ENCODE data around the gene UQCRQ.
A peak's percentile ranks its signal among the peaks of the same experiment; 100 is the strongest.

The UQCRQ gene

DNA sequence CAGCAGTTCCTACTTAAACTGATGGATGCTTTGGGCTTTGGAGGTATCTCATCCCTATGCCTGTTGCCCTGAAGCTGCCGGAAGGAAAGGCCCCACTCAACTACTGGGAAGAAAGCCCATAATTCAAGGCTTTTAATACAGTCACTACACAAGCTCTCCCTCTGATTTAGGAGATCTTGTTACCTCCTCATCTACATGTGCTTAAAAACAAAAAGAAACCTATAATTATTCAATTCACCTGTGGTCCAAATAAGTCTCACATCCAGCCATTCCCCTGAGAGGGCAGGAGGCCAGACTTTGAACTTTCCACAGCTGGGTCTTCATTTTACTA is 6.3 kb downstream of the UQCRQ start:
- no peak for DNase-seq

- DNase-seq, result peak; percentile 4
These were observed 6.9 kb downstream of the UQCRQ start, which contains the start of gene LEAP2 for GRCh38 chr5:132873119-132873929. Gene LEAP2, plus strand, starts transcription at chr5:132873668. Its CDS starts 27 bp downstream, at chr5:132873695.

DNA sequence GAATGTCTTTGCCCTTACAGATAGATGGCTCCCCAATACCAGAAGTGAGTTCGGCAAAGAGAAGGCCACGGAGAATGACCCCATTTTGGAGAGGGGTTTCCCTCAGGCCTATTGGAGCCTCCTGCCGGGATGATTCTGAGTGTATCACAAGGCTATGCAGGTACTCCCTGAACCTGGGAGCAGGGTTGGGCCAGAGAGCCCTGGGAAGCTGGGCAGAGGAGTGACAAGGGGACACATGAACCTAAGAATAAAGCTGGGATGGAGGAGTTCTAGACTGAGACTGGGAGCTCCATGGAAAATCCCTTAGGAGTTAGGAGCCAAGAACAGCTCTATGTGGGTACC is 7.5 kb downstream of the UQCRQ start:
- no peak for DNase-seq

DNA sequence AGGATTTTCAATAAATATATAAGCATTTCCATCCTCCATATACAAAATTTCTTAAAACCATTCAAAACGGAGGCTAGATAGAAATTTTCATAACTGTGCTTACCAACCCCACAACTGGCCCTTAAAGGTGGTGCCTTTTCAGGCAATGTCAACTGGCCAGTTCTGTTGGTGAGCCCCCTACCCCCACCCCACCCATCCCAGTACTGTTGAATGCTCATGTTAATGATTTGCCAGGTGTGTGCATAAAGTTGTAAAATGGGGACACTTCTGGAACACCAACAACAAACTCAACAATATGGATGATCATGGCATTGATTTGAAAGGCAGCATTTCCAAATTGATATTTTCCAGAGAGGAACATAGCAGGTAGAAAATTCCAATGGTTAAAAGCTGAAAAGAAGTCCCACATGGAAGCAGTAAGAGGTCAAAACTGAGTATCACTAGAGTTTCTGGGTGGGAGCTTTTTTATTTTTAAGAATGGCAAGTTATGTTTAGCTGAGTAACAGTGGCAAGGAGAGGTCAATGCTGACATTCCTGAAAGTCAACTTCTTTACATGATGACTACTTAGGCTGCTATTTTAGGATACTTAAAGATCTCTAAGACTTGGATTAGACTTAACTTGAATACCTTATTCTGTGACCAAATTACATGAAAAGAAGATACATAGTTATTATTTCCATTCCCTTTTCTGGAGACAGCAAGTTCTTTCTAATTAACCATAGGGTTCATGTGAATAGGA is 9.7 kb downstream of the UQCRQ start:
- DNase-seq, result no peak

- no peak for DNase-seq
These were observed 11.0 kb downstream of the UQCRQ start for GRCh38 chr5:132877466-132877865.

DNA sequence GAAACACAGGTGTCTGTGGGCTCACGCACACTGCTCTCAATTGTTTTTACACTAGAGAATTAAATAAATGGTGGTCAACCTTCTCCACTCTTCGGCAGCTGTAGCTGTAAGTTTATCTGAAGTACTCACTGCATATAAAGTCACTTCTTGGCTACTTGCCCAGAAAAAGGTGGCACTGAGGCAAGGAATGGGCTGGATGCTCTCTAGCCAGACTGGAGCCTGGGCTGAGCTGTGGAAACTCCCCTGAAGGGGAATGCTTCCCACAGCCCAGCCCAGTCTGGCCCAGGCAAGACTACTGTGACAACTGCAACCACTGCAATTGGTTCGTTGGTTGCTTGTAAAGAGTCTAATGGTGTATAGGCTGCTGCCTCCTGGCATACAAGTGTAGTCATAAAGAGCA is 11.5 kb downstream of the UQCRQ start:
- peak; percentile 14 for DNase-seq

GRCh38 chr5:132883261-132883834 is 16.9 kb downstream of the UQCRQ start:
- peak; percentile 74 for DNase-seq

- DNase-seq, result no peak
These were observed 18.1 kb downstream of the UQCRQ start for GRCh38 chr5:132884548-132884947.

DNA sequence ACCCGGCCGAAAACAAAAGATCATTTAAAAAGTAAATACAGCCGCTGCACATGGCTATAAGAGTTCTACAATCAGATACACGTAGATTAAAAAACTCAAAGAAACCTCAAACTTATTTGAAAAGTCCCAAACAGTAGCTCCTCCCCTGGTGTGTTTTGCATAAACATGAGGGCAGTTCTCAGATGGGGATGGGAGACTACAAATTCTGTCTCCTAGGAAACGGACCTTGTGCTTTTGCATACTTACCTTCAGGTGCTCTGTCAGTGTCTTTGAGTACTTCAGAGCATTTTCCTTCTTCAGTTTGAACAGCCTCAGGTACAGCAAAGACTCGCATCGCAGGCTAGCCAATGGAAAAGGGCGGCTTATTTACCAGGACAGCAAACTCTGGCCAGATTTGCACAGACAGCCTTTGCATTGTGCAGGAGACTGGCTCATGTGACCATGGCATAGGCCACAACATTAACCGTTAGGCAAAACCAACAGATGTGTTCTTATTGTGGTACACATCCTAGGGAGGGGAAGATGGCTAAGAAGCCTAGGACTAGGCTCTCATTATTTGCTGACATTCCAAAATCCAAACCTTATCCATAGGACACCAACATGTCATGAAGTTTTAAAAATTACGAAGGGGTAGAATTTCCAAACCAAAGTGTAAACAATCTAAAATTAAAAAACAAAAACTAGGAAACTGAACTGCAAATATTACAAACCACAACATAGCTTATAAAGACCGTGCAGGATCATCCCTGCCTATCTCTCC is 19.8 kb downstream of the UQCRQ start:
- DNase-seq, result no peak

- DNase-seq, result no peak
These were observed 20.8 kb downstream of the UQCRQ start for GRCh38 chr5:132887283-132887682.

GRCh38 chr5:132889501-132889900 is 23.1 kb downstream of the UQCRQ start:
- DNase-seq, result no peak

GRCh38 chr5:132890817-132891216 is 24.4 kb downstream of the UQCRQ start:
- DNase-seq, result no peak

DNA sequence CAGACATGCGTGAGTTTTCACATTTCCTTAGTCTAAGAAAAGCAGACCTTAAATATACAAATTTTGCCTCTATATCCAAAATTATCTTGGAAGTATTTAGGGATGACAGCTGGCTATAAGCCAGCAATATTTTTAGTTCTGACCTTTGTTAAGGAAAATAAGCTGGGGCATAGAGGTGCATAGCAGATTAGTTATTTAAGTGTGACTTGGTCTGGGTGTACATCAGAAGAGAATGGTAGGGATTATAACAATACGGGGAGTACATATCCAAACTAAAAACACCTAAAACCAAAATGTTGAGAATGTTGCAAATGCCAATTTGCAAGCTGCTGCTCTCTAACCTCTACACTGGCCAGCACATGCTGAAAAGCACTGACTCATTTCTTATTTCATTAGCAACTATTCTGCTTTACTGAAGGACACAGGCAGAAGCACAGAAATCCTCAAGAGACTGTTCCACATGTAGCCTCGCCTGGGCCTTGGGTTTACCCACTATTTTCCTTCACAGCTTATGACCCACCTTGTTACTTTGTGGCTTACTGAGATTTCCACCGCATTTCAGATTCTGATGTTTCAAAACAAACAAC is 29.4 kb downstream of the UQCRQ start:
- DNase-seq, result no peak

DNA sequence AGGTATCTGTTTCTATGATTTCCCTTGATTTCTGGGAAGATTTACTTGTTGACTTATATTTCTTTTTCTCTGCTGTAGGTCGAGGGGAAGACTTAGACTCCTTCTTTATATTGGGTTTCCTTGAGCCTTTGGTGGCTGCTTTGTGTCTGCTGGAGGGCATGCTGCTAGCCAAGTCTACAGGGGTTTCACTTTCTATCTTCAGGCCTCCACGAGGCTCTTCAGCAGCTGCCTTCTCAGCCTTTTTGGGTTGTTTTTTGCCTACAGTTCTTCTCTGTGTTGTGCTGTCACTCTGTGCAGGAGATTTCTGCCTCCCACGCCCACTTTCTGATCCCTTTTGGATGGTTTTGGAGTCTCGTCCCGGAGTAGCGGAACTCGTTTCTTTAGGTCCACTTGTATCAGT is 30.2 kb downstream of the UQCRQ start:
- no peak for DNase-seq

- no peak for DNase-seq
These were observed 31.7 kb downstream of the UQCRQ start for GRCh38 chr5:132898094-132898493.

DNA sequence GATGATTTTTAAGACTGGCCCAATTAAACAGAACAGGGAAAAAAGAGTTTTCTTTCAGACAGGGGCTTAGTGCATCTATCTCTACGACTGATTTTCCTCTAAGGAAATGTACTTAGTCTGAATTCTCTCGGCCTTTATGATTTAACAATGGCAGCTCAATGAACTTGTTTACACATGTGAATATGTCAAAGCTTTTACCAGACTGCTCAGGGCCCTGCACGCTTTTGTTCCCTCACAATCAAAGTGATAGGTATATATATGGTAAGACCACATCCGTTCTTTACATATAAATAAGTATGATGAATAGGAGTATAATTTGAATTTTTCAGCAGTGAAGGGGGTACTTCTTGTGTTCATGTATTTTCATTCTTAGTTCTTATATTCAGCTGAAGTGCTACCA is 34.6 kb downstream of the UQCRQ start:
- DNase-seq, result no peak

DNA sequence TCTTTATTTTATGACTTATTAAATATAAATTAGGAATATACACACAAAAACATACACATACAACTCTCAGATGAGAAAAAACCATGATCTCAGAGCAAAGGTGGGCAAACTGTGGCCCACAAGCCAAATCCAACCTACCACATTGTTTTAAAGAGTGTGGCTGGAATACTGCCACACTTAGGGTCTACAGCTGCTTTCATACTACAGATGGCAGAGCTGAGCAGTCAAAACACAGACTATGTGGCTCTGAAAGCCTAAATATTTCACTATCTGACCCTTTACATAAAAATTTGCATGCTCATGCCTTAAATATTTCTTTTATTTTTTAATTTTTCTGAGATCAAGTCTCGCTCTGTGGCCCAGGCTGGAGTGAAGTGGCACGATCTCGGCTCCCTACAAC is 35.3 kb downstream of the UQCRQ start:
- no peak for DNase-seq

GRCh38 chr5:132905938-132906337 is 39.5 kb downstream of the UQCRQ start:
- no peak for DNase-seq

GRCh38 chr5:132907161-132907560 is 40.7 kb downstream of the UQCRQ start:
- no peak for DNase-seq

DNA sequence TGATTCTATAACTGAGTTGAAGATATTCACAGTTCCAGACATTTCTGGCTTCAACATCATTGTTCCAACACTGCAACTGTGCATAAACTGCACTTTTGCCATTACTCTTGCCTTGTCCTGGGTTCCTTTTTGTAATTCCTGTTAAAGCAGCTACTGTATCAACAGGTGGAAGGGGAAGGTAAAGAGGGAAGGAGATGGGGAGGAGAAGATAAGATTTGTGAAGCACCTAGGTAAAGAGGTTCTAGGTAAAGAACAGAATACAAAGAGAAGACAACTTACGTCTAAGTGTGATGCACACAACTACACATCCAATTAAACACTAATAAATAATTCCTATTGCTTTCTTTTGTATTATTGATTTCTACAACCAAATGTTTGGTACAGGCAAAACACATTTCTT is 43.3 kb downstream of the UQCRQ start:
- no peak for DNase-seq

GRCh38 chr5:132915681-132916080 is 49.2 kb downstream of the UQCRQ start:
- DNase-seq, result no peak

- DNase-seq, result no peak
These were observed 49.6 kb downstream of the UQCRQ start for GRCh38 chr5:132916086-132916485.

Measured in NCI-H82 (cell line).